HG03342 (cell line): ENCODE results near the gene CTSE.
A peak's percentile ranks its signal among the peaks of the same experiment; 100 is the strongest.

Experiments used
- ATAC-seq: cut with Tn5 transposase; IDR thresholded peaks from one replicate; pipeline ENCODE4 v1.9.1; 2021; ENCODE audit warnings: mild to moderate bottlenecking, moderate library complexity; ENCODE audit not compliant: unreplicated experiment

Gene CTSE

GRCh38 chr1:205994346-205994745, 29.3 kb downstream of the CTSE start:
- ATAC-seq = no peak

DNA sequence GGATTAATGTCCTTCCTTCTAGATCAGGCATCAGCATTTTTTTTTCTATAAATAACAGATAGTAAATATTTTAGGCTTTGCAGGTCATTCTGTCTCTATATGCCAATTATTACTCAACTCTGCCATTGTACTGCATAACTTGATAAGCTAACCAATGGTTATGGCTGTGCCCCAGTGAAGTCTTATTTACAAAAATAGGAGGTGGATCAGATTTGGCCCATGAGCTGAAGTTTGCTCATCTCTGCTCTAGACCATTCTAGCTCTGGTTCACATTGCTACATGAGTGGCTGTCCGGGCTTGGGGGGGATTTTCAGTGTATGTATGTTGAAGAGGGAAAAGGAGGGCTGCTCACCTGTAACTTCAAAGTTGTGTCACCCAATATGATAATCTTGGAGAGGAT, 30.6 kb downstream of the CTSE start:
- ATAC-seq = no peak

GRCh38 chr1:205992218-205992882, 31.3 kb downstream of the CTSE start:
- ATAC-seq = no peak

DNA sequence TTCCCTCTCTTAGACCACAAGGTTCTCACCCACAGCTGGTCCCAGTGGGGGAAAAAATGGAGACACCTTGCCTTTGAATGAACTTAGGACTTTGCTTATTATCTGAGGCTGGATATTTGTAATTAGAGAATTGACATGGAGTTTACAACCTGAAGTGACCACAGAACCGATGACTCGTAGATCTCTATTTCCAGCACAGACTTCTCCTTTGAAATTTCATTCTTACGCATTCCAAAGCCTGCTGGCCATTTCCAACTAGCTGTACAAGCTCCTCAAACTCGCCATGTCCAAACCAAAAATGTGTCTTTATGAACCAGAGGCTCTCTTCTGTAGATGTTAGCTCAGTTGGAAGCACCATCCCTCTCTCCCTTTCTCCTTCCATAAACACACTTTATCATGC, 32.5 kb downstream of the CTSE start:
- ATAC-seq = no peak

- no peak for ATAC-seq
Observed at GRCh38 chr1:205990226-205990625, 33.5 kb downstream of the CTSE start.

- no peak for ATAC-seq
Observed at GRCh38 chr1:205989786-205990185, 33.9 kb downstream of the CTSE start.

DNA sequence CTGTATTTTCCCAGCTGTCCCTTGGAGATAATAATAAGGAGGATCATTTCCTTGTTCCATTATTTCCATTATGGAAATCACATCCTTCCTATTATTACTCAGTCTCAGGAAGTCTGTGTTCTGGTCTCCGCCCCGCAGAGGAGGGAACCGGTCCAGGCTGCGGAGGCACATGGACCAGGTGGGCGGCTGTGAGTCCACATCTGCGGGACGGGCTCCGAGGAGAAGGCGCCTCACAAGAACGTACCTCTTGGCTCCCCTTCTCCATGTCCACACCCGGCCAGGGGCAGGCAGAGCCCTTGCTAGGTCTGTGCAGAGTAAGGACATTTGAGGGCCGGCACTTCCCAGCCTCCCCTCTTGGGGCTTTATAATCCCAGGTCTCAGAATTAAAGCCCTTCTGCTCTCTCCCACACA, 35.1 kb downstream of the CTSE start:
- ATAC-seq = no peak

DNA sequence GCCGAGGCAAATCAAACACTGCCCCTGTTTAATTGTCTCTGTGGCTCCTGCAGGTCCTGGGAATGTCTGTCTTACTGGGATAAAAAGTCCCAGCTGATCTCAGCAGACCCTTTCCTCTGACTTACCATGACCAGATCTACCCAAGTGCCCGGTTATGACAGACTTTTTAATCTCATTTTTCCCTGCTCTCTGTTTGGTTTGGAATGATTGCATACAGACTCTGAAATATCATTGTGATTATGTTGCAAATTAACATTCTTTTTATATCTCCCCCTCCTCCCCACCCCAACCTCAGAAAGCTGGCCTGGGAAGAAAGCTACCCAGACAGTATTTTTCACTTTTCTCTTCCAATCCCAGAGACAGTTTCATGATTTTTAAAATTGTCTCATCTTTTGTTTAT, 36.8 kb downstream of the CTSE start:
- no peak for ATAC-seq

DNA sequence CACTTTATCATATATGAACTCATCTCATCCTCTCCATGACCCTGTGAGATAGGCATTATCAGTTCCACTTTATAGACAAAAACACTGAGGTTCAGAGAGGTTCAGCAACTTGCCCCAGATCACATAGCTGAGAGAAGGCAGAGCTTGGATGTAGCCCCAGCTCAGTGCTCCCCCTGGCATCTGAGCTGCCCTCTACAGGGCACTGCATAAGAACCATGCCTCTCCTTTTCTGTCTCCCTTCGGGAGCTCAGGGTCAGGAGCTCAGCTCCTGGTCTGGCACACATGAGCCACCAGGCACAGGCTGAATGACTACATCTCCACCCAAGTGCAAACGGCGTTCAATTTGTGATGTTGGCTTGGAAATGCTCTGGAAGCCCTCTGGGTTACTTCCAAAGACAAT, 37.4 kb downstream of the CTSE start:
- no peak for ATAC-seq

DNA sequence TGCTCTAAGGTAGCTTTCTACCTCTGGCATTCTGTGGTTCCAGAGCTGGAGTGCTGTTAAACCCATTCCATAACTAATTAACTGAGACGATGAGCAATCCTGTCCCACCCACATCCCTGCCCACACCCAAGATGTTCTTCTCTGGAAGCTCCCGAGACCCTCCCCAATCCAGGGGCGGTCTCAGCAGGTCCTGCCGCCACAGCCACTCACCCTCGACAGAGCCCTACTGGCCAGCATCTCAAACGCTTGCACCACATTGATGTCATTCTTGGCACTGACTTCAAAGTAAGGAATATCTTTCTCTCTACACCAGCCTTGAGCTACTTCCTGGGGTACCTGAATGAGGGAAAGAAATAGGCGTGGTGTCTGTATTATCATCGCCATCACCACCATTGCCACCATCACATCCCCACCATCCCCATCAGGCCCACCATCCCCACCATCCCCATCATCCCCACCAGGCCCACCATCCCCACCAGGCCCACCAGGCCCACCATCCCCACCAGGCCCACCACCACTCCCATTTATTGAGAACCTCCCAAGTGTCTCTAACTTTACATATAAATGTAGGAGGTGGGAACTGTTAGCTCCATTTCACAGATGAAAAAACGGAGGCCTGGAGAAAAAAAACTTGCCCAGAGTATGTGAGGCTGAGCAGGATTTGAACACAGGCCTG, 38.2 kb downstream of the CTSE start:
- ATAC-seq = no peak

DNA sequence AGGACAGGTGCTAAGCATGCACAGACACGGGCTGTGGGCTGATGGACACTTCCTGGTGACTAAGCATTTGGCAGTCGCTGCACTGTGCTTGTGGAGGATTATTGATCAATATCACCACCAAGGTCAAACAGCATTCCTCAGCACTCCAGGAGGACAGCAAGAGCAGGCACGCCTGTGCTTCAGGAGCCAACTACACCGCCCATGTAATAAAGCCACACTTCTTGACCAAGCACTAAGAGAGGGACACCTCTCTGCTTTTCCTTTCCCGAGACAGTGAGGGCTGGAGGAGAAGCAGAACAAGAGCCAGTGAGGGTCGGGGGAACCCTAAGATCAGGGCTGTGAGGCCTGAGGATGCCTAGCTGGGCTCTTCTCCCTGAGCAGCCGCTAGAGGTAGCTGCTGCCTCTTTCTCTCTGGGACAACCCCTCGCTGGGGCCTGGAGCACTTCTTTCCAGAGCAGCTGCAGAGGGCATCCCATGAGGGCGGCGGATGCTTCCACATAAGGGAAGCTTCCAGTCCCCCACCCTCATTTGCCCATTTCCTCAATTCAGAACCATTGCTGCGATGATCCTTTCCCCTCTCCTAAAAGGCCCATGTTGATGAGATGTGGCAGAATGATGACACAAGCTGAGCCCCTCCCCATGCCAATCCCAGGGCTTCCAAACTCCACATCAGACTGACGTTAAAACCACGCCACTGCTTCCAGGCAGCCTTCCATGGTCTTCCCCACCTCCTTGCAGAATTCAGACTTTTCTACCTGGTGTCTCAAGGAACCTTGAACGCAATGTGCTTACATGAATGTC, 39.6 kb downstream of the CTSE start:
- no peak for ATAC-seq

- ATAC-seq = no peak
Observed at GRCh38 chr1:205981257-205981656, 42.4 kb downstream of the CTSE start.

GRCh38 chr1:205980237-205980870, 43.3 kb downstream of the CTSE start:
- ATAC-seq = no peak

GRCh38 chr1:205979301-205979700, 44.4 kb downstream of the CTSE start:
- no peak for ATAC-seq

GRCh38 chr1:205978676-205979075, 45.0 kb downstream of the CTSE start:
- no peak for ATAC-seq

GRCh38 chr1:205977402-205978014, 46.2 kb downstream of the CTSE start:
- peak; percentile 58 for ATAC-seq

- no peak for ATAC-seq
Observed at GRCh38 chr1:205976708-205977401, 46.8 kb downstream of the CTSE start.

DNA sequence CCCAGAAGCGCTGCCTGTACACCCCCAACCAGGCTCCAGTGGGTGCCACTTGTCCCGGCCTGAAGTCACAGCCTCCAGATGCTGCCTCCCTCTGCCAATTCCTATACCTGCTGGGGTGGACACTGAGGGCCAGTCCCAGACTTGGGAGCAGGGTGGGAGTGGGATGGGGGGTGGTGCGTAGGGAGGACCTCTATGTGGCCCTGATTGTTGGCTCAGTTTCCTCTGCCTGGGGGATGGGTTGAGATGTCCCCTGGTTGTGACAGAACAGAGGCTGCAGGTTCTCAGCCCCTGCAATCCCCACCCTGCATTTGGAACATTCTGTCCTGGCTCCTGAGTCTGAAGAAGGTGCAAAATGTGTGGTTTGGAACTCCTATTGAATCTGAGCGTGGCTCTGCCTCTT, 47.7 kb downstream of the CTSE start:
- ATAC-seq = no peak

- ATAC-seq = no peak
Observed at GRCh38 chr1:205975387-205975998, 48.2 kb downstream of the CTSE start.

DNA sequence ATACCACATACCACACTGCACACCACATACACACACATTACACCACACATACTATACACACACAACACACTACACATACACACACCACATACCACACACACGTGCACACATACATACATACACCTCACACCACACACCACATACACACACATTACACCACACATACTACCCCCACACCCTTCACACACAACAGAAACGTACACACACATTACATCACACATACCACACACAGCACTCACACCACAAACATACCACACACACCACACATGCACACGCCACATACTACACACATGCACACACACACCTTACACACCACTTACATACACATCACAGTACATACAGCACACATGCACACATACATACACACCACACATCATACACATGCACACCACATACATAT, 49.0 kb downstream of the CTSE start:
- no peak for ATAC-seq
